ENCODE data around the gene ACTN4.

ACTN4 gene

DNA sequence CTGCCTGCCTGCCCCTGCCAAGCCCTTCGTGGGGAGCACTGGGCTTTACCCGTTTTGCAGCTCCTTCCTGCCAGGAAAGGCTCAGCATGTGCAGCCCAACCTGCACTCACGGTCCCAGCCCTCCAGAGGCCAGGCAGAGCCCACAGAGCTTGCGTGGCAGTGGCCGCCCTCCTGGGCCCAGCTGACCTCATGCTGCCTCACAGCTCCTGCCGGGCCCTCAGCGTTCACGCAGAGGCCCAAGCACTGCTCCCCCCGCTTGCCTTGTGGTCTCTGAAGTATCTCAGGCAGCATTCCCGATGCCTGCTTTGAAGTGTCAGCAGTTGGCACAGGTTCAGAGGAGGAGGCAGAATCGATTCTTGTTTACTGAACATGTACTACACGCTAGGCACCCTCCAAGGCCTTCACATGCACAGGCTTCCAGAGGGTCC, 64.3 kb downstream of the ACTN4 start:
- TF ChIP-seq, protein P1, sequence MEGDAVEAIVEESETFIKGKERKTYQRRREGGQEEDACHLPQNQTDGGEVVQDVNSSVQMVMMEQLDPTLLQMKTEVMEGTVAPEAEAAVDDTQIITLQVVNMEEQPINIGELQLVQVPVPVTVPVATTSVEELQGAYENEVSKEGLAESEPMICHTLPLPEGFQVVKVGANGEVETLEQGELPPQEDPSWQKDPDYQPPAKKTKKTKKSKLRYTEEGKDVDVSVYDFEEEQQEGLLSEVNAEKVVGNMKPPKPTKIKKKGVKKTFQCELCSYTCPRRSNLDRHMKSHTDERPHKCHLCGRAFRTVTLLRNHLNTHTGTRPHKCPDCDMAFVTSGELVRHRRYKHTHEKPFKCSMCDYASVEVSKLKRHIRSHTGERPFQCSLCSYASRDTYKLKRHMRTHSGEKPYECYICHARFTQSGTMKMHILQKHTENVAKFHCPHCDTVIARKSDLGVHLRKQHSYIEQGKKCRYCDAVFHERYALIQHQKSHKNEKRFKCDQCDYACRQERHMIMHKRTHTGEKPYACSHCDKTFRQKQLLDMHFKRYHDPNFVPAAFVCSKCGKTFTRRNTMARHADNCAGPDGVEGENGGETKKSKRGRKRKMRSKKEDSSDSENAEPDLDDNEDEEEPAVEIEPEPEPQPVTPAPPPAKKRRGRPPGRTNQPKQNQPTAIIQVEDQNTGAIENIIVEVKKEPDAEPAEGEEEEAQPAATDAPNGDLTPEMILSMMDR (conservative IDR thresholded peaks at IDR 0.05; ENCODE audit: low read depth, low read length) = no peak
- no peak for DNase-seq (ENCODE audit: low read depth)
- H3K4me3 ChIP-seq (ENCODE audit: low read length) = no peak overlapping the region

DNA sequence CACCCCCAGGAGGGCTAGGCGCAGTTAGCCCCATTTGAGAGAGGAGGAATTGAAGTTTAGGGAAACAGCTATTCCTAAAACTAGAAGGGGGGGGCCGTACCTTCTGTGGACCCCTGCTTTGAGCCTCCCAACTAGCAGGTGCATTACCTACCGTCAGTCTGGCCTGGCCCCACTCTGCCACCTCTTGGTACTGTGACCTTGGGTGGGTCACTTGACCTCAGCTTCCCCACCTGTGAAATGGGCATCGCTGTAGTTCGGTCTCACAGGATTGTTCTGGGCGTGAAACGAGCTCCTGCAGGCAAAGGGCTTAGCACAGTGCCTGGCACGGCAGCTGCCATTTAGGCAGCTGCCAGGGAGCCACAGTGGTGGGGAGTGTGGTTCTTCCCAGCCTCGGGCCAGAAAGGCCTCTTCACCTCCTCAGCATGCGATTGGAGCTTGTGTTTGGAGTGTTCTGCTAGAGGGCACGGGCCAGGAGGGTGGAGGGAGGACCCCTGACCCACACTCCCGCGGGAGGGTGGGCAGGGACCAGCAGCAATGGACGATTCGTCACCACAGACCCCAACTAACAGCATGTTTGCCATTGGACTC, 64.8 kb downstream of the ACTN4 start:
- TF ChIP-seq, protein P1 (conservative IDR thresholded peaks at IDR 0.05; ENCODE audit: low read depth, low read length) = no peak
- DNase-seq (ENCODE audit: low read depth) = no peak
- no peak overlapping the region for H3K4me3 ChIP-seq (ENCODE audit: low read length)

DNA sequence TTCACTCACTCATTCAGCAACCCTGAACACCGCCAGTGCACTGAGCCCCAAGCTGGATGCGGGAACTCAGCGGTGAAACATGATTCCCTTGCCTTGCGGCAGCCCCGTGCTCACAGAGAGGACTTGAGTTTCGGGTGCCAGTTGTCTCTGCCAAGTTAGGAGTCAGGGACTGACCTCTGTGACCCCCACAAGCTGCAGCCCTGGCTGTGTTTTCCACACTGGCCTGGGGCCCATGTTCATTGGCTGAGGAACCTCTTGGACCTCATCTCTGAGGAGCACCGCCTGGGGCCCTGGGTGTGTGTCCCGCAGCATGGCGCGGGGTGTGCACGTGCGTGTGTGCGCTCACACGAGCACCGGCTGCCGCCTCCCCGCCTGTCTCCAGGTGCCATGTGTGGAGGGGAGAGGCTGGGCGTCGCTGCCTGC, 65.8 kb downstream of the ACTN4 start:
- TF ChIP-seq, protein P1 (conservative IDR thresholded peaks at IDR 0.05; ENCODE audit: low read depth, low read length) = no peak
- no peak overlapping the region for H3K4me3 ChIP-seq (ENCODE audit: low read length)
- DNase-seq (ENCODE audit: low read depth) = no peak

DNA sequence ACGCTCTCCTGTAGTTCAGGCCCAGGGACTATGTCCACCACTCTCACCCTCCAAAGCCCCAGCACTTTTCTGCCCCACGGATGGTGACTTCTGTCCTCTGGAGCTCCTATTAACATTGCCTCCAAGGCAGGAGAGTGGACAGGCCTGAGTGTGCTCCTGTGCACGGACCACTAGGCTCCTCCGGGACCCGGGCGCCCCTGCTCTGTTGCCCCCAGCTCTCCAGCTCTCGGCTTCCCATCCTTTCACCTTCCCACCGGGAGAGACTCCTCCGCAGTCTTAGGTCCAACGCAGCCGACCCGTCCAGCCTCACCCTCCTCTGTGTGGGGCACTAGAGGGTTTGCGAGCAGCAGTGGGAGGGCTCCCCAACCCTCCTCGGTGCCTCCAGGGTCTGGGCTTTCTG, 66.4 kb downstream of the ACTN4 start:
- TF ChIP-seq, protein P1 (conservative IDR thresholded peaks at IDR 0.05; ENCODE audit: low read depth, low read length) = no peak
- no peak overlapping the region for H3K4me3 ChIP-seq (ENCODE audit: low read length)
- no peak for DNase-seq (ENCODE audit: low read depth)

DNA sequence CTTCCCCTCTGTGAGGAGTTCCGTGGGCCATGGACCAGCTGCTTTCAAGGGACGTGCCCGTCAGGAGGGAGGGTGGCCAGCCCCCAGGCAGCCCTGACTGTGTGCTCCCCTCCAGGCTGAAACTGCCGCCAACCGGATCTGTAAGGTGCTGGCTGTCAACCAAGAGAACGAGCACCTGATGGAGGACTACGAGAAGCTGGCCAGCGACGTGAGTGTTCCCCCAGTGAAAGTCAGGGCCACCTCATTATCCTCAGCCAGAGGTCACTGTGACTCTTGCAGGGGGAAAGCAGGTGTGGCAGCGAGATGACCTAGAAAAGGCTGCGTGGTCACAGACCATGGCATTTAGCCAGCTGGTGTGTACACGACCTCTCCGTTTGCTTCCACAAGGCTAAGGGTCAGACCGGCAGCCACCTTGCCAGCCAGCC, 66.9 kb downstream of the ACTN4 start:
- TF ChIP-seq, protein P1 (conservative IDR thresholded peaks at IDR 0.05; ENCODE audit: low read depth, low read length) = no peak
- no peak for DNase-seq (ENCODE audit: low read depth)
- no peak overlapping the region for H3K4me3 ChIP-seq (ENCODE audit: low read length)

DNA sequence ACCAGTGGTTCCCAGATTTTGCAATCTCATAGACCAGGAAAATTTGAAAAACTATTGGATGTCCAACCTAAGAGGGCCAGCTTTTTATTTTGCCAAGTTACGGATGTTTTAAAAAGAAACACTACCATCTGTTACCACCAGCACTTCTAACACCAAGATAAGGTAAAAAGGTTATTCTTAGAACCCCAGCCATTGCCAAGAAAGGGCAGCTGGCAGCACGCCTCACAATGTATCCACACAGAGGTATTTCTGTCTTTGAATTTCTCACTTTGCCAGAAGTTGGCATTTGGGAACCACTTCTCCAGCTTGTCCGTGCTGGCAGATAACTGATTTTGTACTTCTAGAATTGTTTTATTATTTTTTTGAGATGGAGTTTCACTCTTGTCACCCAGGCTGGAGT, 68.1 kb downstream of the ACTN4 start:
- DNase-seq (ENCODE audit: low read depth) = no peak
- TF ChIP-seq, protein P1 (conservative IDR thresholded peaks at IDR 0.05; ENCODE audit: low read depth, low read length) = no peak
- no peak overlapping the region for H3K4me3 ChIP-seq (ENCODE audit: low read length)

DNA sequence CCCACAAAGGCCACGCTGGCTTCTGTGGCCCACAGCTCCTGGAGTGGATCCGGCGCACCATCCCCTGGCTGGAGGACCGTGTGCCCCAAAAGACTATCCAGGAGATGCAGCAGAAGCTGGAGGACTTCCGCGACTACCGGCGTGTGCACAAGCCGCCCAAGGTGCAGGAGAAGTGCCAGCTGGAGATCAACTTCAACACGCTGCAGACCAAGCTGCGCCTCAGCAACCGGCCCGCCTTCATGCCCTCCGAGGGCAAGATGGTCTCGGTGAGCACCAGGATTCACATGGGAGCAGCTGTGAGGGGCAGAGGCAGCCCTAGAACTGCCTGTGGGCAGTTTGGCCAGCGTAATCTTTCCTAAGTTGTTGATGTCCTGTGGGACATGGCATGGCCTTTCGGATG, 69.6 kb downstream of the ACTN4 start:
- TF ChIP-seq, protein P1 (conservative IDR thresholded peaks at IDR 0.05; ENCODE audit: low read depth, low read length) = no peak
- H3K4me3 ChIP-seq (ENCODE audit: low read length) = no peak overlapping the region
- DNase-seq (ENCODE audit: low read depth) = no peak
